HG03097 (cell line): ENCODE measurements around the gene ZNF500.
"Not testable (repeated sequence)": the region's sequence is repeated elsewhere in the genome, so short reads cannot be mapped to it uniquely, and the experiment has no call there.

ENCODE experiments used
- ATAC-seq: cut with Tn5 transposase; IDR thresholded peaks from one replicate; pipeline ENCODE4 v1.9.1; 2021; ENCODE audit not compliant: unreplicated experiment, low FRiP score

Gene ZNF500

DNA sequence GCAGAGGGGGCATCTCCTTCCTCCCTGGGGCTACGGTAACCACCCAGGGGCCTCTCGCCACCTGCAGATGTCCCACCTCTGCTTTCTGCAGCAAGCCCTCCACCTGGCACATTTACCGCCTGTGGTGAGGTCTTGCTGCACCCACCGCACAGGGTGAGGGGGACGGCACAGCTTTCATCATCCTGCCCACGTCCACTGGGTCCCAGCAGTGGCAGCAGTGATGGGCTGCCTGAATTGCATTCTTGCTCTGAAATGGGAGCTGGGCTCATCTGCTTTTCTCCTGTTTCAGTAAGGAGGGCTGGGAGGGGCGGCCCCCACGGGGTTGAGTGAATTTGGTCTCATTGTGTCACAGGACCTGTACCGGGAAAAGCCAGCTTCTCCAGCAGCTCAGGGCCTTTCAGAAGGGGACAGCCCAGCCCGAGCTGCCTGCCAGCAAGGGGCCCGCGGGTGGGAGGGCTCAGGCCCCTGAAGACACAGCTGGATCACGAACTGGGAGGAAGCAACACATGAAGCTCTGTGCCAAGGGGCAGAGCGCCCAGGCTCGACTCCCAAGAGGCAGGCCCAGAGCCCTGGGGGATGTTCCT, 19.9 kb downstream of the ZNF500 start:
- ATAC-seq: no peak

DNA sequence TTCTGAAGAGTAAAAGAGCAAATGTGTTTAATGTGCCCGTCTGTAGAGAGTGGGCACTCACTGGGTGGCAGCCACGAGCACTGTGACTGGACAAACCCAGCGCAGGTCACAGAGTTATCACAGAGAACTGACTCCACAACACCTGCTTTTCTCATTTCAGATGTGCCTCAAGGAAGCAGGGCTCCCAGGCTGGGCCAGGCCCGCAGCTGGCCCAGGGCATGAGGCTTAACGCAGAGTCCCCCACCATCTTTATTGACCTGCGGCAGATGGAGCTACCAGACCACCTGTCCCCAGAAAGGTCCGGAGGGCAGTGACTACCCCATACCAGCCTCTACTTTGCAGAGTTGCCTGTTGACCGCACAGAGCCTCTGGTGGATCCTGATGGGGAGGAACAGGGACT, 20.7 kb downstream of the ZNF500 start:
- ATAC-seq: no peak

DNA sequence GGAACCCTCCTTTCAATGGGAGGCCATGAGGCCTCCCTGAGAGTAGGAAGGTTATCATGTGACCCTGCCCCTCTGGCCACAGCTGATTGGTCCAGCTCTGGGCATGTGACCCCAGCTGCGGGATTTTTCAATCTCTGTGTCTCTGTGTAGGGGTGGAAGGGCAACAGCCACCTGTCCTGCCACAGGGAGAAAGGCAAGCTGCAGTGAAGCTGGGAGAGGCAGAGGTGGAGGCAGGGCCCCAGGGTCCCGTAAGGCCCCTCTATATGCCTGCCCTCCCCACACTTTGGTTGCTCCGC, 21.7 kb downstream of the ZNF500 start:
- no peak for ATAC-seq

DNA sequence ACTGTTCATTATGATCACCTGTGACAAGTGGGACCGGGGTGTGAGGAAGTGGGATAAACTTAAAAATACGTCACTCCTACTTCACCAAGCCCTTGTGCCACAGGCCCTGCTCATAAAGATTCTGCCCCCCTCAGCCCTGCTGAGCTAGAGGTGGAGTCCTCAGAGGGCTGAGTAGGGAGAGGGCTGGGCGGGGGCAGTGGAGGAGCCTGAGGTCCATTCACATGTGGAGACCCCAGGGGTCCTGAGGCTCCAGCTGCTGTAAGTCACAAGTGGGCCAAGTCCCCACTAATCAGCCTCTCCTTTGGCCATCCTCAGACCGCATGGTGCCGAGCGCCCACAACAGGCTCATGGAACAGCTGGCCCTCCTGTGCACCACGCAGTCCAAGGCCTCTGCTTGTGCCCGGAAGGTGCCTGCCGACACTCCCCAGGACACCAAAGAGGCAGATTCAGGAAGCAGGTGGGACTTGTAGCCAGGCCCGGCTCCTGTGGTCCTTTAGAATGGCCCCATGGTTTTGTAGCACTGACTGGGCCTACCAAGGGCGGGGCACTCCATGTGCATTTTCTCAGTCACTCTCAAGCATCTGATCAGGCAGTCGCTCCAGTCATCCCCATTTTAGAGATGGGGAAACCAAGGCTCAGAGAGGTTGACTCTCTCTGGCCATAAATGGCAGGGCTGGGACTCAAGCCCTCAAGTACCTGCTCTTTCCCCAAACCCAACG, 22.2 kb downstream of the ZNF500 start:
- no peak for ATAC-seq

DNA sequence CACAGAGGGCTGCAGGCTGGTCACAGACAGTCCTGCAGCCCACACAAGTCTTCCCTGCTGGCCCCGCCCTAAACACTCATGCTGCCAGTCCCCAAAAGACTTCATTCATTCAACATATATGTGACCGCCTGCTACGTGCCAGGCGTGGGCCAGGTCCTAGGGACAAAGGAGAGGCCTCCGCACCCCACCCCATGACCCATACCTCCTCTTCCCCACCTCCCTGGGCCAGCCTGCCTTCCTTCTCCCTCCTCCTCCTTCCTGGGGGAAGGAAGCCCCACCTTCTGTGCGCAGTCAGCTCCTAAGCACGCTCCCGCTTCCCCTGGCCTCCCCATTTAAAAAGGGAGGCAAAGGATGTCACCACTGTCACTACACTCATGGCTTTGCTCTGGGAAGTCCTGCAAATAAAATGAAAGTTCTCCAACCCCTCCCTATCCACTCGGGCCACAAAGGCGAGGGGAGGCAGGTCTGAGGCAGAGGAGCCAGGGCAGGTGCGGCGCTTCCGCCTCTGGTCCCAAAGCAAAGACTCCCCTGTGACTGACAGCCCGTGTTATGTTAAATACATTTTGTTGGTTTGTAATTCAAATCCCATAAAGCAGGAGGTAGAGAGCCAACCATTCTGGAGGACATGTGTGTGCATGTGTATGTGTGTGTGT, 23.6 kb downstream of the ZNF500 start:
- ATAC-seq: no peak

DNA sequence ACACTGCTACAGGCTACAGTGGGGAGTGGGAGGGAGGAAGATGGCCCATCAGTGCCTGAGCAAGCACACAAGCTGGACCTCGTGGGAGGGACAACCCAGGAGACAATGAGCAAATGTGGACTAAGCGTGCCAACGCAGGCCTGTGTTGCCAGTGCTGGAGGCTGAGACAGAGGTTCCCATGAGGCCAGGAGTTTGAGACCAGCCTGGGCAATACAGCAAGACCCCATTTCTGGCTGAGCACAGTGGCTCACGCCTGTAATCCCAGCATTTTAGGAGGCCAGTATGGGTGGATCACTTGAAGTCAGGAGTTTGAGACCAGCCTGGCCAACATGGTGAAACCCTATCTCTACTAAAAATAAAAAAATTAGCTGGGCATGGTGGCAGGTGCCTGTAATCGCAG, 28.6 kb downstream of the ZNF500 start:
- ATAC-seq: not testable (repeated sequence)

DNA sequence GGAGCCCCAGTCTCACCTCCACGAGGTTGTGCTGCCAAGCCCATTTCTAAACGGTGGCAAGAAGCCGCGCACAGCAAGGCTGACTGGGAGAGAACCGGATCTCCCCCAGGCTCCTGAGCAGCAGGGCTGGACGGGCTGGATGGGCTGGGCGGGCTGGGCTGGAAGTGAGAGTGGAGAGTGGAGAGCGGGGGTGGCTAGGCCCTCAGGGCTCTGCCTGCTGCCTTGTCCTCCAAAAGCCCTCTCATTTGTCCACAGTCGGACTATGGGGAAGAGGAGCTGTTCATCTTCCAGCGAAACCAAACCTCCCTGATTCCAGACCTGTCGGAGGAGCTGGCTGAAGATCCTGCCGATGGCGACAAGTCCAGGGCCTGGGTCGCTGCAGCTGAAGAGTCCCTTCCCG, 29.4 kb downstream of the ZNF500 start:
- ATAC-seq: no peak

DNA sequence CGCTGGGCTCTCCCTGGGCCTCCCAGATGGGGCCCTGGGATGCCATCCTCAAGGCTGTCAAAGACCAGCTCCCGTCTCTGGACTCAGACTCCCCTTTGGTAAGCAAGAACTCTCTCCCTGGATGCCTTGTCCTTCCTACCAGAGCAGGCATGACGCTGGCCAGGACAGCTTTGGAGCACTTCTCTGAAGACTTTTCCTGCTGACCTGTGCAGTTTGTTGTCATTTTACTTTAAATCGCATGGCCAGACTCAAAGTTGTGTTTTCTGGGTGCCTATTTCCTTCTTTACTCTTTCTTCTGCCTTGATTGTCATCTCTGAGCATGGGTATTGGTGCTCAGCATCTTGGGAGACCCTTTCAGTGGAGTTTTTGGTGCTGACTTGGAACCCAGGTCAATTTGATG, 30.4 kb downstream of the ZNF500 start:
- no peak for ATAC-seq

DNA sequence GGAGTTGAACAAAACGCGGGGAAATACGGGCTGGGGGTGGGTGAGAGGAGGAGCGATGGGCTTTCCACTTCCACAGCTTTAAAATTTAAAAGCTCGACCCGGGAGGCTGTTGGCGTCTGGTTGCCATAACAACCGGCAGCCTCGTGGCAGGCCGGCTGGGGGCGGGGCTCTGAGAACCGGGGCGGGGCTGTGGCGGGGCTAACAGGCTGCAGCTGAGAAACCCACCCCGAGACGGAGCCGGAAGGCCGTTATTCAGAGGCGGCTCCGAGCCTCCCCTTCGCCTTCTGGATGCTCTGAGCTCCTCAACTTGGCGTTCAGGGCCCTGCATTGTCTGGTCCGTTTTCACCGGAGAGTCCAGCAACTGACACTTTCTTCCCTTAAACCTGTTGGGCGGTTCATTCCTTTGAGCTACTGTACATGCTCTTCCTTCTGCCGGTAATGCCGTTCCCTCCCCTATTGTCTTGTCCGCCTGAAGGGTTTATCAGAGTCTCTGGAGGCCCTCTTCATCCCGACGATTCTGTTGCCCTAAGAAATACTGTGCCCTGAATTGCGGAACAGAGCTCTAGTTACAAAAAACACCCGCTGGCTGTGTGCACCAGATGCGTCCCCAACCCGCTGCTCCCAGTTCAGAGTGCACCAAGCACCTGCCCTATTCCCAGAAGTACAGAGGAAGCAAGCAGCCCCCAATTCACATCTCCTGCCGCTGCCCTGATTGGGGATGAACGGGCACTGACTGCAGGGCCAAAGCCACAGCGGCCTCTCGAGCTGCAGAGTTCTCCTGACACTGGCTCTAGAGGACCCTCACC, 32.0 kb downstream of the ZNF500 start:
- peak; percentile 45 for ATAC-seq

DNA sequence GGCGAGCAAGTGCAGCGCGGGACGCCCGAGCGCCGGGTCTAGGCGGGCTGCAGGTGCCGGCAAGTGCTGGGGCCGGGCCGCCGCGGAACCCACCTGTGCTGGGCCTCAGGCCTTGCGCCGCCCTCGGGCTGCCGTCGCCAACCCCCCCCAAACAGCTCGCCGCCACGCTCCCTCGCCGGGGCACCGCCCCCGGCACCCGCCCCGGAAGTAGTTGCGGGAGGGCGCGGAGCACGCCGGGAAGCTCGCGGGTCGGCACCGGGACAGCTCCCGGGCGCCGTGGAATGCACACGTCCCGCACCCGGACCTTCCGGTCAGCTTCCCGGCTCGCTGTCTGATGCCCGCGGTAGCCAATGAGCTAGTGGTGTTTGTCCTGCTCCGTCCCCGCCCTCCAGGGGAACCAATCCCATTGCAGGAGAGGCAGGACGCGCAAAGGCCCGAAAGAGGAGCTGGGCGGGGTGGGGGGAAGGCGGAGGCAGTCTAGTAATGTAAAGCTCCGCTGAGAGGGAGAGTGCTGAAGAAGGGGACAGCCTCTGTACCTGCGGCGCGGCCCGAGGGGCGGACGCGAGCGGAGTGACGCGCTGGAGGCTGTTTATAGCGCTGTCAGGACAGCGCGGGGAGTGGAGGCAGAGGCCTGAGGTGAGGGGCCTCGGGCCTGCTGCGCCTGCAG, 32.8 kb downstream of the ZNF500 start, which contains the start of the genes ANKS3 and DNAAF8:
Gene ANKS3 (minus strand): TSS at position 209 of the 667 bp plus-strand sequence. CDS start 4,122 bp downstream, outside the sequence.
Gene DNAAF8 (plus strand): TSS at position 475 of the 667 bp plus-strand sequence. CDS start 1,978 bp downstream, outside the sequence.
- ATAC-seq: peak; percentile 75

DNA sequence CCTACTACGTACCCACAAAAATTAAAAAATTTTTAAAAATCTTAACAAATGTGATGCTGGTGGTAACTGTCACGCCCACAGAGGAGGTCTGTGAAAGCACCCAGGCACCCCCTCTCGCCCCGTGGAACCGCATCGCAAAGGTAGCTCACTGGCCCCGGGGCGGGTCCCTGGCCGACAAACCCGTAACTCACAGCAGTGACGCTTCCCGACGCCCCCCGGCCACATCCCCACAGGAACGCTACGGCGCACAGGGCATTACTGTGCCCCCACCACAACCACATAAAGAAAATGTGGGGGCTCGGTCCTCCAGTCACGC, 33.3 kb downstream of the ZNF500 start:
- ATAC-seq: no peak

DNA sequence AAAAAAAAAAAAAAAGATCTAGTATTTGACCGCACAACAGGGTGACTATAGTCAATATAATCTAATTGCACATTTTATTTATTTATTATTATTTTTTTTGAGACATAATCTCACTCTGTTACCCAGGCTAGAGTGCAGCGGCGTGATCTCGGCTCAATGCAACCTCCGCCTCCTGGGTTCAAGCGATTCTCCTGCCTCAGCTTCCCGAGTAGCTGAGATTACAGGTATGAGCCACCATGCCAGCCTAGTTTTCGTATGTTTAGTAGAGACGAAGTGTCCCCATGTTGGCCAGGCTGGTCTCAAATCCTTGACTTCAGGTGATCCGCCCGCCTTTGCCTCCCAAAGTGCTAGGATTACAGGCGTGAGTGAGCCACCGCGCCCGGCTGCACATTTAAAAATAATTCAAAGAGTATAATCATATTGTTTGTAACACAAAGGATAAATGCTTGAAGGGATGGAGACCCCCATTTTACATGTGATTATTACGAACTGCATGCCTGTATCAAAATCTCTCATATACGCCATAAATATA, 33.7 kb downstream of the ZNF500 start:
- no peak for ATAC-seq

DNA sequence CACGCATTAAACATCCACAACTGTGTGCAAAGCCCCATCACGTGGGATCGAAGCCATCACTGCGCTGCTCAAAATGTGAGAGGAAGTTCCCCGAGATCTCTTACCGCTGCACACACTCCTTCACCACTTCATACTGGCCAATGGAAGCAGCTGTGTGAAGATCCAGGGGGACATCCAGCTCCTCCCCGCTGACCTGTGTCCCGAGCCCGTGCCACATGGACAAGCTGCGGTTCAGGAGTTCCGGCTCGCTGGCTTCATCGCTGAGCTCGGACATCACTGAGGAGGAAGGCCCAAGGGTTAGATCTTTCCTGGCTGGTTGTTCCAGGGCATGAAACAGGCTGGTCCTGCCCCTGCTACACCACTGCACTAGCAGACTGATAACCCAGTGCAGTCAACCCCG, 37.1 kb downstream of the ZNF500 start:
- no peak for ATAC-seq

DNA sequence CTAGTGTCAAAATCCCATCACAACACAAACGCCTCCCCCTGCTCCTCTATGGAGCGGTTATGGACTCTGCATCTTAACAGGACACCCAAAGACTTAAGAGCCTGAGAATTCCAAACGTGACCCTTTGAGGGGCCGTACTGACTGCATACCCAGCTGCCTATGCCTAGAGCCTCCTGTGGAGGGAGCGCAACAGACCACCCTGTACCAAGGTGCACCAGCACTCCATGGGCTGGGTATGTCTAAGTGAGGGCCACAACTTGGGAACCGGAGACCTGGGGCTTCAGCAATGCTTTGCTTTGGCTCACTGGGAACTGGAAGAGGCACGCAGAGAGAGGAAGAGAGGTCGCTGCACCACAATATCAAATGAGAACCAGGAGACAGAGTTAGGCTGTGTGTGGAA, 38.3 kb downstream of the ZNF500 start:
- ATAC-seq: no peak

DNA sequence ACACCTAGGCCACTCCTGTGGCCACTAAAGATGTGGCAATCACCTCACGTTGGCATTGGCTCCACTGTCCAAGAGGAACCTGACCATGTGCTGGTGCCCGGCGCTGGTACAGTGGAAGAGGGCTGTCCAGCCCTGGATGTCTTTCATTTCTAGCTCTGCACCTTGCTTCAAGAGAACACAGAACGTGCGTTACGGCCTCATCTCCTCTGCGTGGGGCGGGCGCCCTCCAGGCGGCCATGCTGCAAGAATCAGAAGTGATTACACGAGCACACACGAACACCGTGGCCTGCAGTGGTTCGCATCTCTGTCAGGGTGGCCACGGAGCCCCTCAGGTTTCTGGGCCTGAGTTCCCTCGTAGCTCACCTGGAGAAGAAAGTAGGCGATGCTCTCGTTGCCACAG, 40.3 kb downstream of the ZNF500 start:
- ATAC-seq: no peak

DNA sequence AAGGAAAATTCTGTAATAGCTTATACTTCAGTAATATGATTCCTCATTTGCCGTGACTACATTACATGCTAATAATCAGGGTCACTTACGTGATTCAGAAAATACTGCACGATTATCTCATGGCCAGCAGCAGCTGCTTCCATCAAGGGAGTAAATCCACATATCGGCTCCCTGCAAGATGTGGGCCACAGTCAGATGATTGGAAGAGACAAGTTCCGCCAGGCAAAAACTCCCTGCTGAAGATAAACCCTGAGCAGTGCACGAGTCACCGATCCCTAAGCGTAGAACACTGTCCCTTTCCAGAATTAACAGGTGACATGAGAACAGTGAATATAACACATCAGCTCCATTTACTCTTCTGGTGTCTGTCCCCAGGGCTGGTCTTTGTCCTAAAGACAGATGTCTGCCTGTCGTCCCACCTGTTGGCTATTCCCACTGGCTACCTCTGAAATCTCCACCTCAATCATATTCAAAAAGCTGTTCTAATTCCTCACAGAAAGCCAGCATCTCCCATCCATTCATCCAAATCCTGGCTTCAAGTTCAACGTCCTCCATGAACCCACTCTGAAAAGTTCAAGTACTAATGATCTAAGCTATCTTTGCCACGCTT, 42.2 kb downstream of the ZNF500 start:
- no peak for ATAC-seq

DNA sequence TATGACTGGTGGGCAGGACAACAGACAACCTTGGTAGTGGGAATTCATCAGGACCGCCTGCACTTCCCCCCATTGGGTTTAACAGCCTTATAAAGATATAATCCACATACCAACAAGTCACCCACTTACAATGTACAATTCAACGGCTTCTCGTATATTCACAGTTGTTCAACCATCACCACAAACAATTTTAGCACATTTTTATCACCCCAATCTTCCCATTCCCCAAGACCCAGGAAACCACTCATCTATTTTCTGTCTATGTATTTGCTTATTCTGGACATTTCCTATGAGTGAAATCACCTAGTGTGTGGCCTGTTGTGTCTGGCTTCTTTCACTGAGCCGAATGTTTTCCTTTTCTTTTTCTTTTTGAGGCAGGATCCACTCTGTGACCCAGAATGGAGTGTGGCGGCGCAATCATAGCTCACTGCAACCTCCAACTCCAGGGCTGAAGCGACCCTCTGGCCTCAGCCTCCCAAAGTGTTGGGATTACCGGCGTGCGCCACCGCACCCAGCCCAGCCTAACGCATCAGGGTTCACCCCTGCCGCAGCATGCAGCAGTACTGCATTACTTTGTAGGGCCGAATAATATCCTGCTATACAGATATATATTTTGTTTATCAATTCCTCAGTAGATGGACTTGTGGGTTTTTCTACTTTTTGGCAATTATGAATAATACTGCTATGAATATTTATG, 43.7 kb downstream of the ZNF500 start:
- ATAC-seq: no peak

DNA sequence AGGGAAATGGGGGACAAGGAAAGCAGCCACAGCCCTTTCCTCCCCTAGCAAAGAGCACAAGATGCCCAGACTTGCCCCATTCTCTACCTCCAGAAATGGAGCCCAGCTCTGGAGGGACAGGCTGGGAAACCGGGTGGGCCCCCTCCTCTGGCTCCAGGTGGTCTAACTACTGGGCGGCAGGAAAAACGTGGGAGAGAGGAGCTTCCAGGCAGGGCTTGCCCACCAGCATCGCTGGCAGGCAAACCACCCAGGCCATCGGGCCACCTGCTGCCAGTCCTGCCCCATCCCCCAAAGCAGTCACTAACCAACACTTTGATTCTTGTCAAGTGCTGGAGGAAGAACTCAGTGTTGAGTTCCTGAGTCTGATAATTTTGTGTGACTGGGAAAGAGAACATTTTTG, 48.5 kb downstream of the ZNF500 start:
- no peak for ATAC-seq

DNA sequence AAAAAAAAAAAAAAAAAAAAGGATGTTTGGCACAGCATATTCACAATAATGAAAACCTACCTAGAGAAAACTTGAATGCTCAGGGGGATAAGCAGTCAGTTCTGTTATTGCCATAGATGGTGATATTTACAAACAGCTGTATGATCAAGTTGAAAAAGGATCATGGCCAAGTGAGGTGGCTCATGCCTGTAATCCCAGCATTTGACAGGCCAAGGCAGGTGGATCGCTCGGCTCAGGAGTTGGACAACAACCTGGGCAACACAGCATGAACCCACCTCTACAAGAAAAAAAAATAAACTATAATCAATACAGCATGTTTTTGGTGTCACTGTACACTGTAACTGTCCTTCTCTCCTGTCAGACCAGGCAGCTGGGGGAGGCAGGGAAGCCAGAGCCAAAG, 52.0 kb downstream of the ZNF500 start:
- ATAC-seq: no peak
